ENCODE measurements around the gene TEX51.

DNA sequence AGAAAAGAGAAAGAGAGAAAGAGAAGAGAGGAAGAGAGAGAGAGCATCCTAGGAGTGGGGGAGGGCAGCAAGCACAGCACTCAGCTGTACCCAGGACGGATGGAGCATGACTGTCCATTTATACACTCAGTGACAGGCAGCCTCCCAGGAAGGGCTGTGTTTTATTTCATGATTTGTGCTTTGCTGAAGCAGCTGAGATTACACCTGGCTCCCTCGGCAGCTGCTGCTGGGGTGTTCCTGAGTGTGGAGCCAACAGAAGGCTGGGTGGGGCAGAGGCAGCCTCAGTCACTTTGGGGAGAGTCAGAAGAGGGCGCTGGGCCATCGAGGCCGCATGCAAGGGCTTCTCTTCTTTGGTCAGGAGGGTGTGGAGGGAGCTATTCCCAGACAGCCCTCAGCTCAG, 47.8 kb upstream of the TEX51 start:
- TF ChIP-seq, protein P1, sequence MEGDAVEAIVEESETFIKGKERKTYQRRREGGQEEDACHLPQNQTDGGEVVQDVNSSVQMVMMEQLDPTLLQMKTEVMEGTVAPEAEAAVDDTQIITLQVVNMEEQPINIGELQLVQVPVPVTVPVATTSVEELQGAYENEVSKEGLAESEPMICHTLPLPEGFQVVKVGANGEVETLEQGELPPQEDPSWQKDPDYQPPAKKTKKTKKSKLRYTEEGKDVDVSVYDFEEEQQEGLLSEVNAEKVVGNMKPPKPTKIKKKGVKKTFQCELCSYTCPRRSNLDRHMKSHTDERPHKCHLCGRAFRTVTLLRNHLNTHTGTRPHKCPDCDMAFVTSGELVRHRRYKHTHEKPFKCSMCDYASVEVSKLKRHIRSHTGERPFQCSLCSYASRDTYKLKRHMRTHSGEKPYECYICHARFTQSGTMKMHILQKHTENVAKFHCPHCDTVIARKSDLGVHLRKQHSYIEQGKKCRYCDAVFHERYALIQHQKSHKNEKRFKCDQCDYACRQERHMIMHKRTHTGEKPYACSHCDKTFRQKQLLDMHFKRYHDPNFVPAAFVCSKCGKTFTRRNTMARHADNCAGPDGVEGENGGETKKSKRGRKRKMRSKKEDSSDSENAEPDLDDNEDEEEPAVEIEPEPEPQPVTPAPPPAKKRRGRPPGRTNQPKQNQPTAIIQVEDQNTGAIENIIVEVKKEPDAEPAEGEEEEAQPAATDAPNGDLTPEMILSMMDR (IDR thresholded peaks at IDR 0.05): no peak
- TF ChIP-seq POLR2A (IDR thresholded peaks at IDR 0.05; ENCODE audit: low read depth): no peak
- no peak for TF ChIP-seq POLR2AphosphoS5 (IDR thresholded peaks at IDR 0.05)

Data from esophagus muscularis mucosa (tissue), 3 donors.